ENCODE measurements around the gene TRIM59.

TRIM59 gene, protein sequence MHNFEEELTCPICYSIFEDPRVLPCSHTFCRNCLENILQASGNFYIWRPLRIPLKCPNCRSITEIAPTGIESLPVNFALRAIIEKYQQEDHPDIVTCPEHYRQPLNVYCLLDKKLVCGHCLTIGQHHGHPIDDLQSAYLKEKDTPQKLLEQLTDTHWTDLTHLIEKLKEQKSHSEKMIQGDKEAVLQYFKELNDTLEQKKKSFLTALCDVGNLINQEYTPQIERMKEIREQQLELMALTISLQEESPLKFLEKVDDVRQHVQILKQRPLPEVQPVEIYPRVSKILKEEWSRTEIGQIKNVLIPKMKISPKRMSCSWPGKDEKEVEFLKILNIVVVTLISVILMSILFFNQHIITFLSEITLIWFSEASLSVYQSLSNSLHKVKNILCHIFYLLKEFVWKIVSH
- long read RNA-seq, donor 1, partial matches to known transcripts: 0 of 4 reads
- long read RNA-seq, donor 1, other reads (novel, unspliced or antisense): 0 of 4 reads
- long read RNA-seq, donor 2, partial matches to known transcripts: 0 of 4 reads
- long read RNA-seq, donor 2, other reads (novel, unspliced or antisense): 0 of 4 reads
- long read RNA-seq, donor 3, transcript TRIM59-201 (3 exons, 3,867 nt): major isoform, 5 of 6 reads
- long read RNA-seq, donor 3, partial matches to known transcripts: 0 of 6 reads
- long read RNA-seq, donor 3, other reads (novel, unspliced or antisense): 0 of 6 reads
- long read RNA-seq, donor 4, transcript TRIM59-201 (3 exons, 3,867 nt): major isoform, 5 of 7 reads
- long read RNA-seq, donor 4, partial matches to known transcripts: 0 of 7 reads
- long read RNA-seq, donor 4, other reads (novel, unspliced or antisense): 0 of 7 reads
- long read RNA-seq, donor 5, transcript TRIM59-201 (3 exons, 3,867 nt): major isoform, 7 of 8 reads
- long read RNA-seq, donor 5, partial matches to known transcripts: 0 of 8 reads
- long read RNA-seq, donor 5, other reads (novel, unspliced or antisense): 0 of 8 reads
- long read RNA-seq, donor 6, partial matches to known transcripts: 0 of 4 reads
- long read RNA-seq, donor 6, other reads (novel, unspliced or antisense): 0 of 4 reads
- long read RNA-seq, donor 7, transcript TRIM59-201 (3 exons, 3,867 nt): major isoform, 5 of 10 reads
- long read RNA-seq, donor 7, partial matches to known transcripts: 0 of 10 reads
- long read RNA-seq, donor 7, other reads (novel, unspliced or antisense): 0 of 10 reads
- long read RNA-seq, donor 8, partial matches to known transcripts: 0 of 4 reads
- long read RNA-seq, donor 8, other reads (novel, unspliced or antisense): 0 of 4 reads

DNA sequence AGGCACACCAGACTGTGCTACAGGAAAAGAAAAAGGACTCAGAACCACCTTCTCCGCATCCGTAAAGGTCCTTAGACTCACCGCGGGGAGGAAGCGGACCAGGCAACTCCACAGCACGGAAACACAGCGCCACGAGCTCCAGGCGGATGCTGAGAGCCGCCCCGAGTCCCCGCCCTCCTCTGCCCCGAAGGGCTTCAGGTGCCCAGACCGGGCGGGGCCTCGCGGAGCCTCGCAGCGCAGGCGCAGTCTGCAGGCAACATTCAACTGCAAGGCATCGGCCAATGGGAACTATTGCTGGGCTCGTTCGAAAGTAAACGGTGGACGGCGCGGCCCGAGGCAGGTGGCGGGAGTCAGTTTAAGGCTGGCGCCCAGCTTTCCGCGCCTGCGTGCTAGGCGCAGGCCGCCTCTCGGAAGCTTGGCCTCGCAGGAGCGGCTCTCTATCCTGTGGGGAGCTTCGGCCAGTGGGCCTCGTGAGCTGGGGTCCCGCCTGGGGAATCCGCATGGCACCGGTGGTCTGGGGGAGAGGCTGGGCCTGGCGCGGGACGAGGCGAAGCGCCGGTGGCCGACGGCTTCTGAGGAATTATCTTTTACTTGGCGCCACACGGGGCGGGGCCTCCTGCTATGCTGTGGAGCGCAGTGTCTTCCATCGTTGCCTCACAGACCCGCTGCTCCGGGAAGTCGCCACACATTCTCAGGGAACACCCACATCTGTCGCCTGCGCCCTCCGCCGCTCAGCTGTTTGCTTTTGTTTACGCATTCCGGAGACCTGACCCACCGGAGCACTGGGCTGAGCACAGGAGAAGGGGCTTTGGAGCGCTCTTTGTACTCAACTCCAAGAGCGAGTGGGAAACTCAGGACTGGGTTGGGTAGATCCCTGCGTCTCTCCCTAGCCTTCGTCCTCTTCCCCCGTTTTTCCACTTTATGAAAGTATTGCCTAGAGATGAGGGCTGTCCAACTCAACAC, at the start of gene TRIM59:
Gene TRIM59 (minus strand): TSS at position 151 of the 963 bp plus-strand sequence. CDS start 10,603 bp downstream, outside the sequence.
- peak; percentile 97 for DNase-seq

DNA sequence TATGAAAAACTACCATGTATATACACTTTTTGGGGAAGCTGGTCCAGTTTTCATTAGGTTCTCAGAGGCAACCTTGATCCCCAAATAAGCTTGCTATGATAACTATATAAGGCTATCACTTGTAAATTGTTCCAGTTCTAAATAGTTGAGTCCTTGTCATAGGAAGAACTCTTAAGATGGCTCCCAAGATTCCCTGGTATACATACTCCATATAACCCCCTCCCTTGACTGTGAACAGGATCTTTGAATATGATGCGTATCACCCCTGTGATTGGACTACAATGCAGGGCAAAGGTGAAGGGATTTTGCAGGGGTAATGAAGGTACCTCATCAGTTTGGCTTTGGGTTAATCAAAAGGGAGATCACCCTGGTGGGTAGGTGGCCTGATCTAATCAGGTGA, 48.6 kb upstream of the TRIM59 start:
- no peak for DNase-seq

DNA sequence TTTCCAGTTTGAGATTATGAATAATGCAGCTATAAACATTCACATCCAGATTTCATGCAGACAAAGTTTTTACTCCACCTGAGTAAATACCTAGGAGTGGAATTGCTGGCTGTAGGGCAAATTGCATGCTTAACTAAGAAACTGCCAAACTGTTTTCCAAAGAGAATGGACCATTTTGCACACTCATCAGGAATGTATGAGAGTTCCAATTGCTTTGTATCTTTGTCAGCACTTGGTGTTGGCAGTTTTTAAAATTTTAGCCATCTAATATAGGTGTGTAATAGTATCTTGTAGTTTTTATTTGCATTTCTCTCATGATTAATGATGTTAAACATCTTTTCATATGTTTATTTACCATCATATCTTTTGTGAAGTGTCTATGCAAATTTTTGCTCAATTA, 40.6 kb upstream of the TRIM59 start:
- DNase-seq: no peak

DNA sequence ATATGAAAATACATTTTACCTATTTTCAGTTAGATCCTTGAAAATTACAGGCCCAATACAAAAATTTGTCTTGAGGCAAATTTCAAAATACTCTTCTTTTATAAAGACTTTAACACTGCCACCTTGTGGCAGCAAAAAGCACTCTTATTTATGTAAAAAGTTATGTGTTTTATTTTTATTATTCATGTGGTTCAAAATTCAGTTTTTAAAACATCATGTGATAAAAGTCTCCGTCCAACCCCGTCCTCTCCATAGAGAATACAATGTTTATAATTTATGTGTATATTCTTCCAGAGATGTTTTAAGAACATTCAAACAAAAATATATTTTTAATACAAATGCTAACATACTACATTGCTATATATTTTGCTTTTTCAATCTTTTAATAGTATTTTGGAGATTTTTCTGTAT, 36.9 kb upstream of the TRIM59 start:
- DNase-seq: no peak

DNA sequence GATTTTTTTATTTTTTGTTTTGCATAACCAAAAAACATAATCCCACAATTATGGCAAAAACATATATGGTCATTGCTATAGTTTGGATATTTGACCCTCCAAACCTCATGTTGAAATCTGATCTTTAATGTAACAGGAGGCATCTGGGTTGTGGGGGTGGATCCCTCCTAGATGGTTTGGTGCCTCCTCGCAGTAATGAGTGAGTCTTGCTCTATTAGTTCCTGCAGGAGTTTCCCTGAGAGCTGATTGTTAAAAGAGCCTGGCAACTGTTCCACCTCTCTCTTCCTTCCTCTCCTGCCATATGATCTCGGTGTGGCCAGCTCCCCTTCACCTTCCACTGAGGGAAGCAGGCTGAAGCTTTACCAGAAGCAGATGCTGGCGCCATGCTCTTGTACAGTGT, 33.2 kb upstream of the TRIM59 start:
- DNase-seq: no peak

DNA sequence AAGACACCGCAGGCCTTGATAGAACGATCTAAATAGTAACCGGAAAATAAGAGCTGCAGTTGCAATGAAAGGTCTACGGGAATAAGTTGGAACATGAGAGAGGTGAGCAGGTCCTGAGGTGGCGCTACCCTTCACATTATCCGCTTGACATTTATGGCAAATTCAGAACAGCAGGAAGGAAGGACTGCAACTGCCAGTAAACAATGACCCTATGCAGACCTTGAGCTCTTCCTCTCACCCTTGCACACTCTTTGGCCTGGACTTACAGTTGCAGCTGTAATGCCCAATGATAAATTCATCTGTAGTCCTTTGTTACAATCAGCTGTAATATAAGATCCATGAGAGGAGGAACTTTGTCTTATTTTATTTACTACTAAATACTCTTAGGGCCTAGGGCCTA, 32.3 kb upstream of the TRIM59 start:
- no peak for DNase-seq

DNA sequence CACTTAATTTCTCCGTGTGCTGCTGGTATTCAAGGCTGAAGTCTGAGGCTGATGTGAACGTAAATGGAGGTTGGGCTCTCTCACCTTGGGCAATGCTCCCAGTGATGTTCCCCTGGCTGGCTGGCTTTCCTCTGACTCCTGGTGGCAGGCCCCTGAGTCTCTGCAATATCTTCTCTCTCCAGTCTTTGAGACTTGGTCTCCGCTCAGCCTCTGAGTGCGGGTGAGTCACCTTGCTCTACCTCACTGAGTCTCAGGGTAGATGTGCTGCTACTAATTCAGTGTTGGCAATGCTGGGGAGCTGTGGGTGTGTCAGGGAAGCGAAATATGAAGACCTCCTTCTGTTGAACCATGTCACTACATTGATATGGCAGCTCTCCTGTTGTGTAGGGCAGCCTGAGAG, 31.3 kb upstream of the TRIM59 start:
- no peak for DNase-seq

DNA sequence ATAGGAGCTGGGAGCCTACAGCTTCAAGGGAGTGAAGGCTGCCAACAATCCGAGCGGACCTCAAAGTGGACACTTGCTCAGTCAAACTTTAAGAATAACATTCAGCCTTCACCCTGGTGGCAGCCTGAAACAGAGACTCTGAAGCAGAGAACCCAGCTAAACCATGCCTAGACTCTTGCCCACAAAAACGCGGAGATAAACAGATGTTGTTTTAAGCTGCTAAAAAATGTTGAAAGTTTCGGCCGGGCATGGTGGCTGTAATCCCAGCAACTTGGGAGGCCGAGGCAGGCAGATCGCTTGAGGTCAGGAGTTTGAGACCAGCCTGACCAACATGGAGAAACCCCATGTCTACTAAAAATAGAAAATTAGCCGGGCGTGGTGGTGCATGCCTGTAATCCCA, 29.8 kb upstream of the TRIM59 start:
- DNase-seq: no peak

DNA sequence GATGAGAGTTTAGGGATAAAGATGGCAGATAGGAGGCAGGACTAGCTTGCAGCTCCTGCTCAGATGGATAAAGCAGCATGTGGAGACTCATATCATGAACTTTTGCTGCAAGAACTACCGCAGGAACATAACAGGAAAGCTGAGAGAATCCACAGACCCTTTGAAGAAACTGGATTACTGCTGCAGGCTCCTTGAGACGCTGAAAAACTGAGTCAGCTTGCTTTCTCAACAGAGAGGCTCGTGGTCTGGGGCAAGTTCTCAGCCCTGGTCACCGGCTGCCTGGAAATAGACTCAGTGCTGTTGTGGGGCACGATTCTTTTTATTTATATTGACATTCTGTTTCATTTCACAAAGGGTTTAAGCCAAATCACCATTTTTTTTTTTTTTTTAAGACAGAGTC, 28.8 kb upstream of the TRIM59 start:
- no peak for DNase-seq

DNA sequence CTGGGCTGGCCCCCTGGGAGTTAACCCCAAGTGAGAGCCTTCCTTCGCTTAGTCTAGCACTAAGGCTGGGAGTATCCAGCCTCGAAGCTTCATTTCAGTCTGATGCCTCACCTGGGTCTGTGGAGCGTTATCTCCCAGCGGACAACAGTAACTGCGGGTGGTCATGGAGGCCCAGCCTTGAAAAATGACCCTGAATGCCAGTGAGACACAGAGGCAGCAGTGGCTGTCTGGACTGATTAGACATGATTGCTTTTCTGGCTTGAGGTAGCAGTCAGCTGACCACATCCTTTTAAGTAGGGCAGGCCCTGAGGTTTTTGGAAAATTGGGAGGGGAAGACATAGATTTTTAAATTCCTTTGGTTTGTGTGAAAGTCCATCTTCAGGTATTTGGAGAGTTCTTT, 28.2 kb upstream of the TRIM59 start:
- no peak for DNase-seq

DNA sequence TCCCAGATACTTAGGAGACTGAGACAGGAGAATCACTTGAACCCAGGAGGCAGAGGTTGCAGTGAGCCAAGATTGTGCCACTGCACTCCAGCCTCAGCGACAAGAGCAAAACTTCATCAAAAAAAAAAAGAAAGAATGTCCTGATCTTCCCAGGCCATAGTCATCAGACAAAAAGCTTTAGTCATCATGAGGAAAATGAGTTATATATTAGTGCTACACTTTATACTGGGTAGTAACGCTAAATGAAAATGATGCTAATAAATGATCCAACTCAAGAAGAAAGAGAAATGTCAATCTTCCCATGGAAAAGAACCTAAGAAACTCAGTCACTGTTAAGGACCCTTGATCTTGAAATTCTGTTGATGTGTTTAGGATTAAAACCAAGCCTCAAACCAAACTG, 26.3 kb upstream of the TRIM59 start:
- no peak for DNase-seq

DNA sequence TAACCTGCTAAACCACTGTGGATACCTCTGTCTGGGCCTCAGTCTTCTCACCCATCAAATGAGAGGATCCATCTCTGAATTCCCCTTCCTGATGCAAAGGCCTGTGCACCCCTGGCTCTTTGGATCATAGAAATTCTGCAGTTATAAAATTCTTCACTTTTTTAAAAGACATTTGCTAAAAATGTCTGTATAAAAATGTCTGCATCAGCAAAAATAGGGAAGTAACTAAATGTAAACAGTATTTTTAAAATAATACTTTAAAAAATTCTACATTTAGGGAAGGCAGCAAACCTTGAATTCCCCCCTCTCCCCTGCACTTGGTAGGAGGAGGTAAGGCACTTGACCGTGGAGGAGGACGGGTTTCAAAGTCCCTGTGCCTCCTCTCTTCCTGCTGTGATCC, 25.6 kb upstream of the TRIM59 start:
- no peak for DNase-seq

DNA sequence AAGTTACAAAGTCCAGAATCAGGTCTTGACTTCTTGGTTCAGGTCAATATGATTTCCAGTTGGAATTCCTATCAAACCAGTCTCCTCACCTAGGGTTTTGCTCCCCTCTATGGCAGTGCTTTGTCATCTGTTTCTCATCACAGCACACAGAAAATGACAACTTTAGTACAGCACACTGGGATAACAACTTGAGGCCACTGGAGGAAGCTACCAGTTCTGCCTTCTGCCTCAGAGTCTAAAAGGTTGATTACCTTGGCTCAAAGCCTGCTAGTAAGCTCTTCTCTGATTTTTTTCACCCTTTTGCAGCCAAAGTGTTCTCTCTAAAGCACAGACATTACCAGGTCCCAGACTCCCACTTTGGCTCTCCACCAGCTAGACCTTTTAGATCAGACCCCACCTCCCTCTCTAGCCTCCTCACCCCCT, 24.8 kb upstream of the TRIM59 start:
- DNase-seq: no peak

DNA sequence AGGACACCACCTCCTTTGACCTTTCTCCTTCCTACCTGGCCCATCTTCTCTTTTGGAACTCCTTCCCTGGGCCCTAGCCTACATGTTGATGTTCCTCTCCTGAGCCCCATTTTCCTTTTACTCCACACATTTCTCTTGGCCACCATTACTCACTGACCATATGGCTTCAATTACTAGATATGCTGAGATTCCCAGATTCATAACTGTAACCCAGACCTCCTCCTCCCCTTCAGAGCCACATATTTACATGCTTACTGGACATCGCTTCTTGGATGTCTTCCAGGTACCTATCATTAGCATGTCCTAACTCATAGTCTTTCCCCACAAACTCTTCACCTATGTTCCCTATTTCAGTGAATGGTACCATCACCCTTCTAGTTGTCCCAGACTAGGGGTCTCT, 24.4 kb upstream of the TRIM59 start:
- no peak for DNase-seq

DNA sequence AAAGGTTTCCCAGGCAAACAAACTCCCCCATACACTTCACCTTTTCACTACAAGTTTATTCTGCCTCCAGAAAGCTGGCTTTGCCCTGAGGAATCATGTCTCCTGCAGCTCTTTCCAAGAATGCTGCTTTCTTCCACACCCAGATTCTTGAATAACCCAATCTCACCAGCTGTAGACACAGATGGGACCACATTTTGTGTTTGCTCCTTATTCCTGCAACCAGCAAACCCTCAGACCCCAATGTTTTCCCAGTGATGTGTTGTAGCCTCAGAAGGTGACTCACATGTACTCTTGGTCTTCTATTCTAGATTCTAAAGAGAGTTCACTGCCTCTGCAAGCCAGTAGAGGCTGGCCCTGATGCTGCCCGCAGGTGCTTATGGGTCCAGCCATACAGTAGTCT, 23.6 kb upstream of the TRIM59 start:
- DNase-seq: no peak

DNA sequence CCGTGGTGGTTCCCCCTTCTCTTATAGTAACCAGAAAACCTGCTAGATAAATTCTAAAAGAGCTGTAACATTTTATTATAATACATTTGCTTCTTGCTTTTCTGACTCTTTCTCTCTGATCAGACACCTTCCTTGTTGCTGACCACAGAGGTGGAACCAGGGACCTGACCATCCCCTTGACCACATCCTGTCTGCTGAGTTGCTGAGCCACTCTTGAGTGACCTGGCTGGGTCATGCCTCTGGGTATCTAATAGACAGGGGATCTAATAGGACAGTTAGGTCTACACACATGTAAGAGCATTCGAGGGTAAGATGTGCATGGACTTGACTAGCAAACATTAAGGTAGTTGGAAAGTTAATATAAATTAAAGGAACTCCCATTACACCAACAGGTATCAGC, 22.8 kb upstream of the TRIM59 start:
- no peak for DNase-seq

DNA sequence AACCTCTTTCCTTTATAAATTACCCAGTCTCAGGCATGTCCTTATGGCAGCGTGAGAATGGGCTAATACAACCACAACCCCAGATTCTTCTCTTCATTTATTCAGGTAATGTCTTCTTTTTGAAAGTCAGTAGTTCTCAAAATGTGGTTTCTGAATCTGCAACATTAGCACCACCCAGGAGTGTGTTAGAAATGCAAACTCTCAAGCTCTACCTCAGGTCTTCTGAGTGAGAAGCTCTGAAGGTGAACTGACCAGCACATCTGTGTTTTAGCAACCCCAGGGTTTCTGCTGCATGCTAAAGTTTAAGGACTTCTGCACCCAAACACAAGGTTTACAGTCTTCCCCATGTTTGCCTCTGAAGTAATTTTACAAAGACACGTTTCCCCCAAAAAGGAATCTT, 22.3 kb upstream of the TRIM59 start:
- no peak for DNase-seq

DNA sequence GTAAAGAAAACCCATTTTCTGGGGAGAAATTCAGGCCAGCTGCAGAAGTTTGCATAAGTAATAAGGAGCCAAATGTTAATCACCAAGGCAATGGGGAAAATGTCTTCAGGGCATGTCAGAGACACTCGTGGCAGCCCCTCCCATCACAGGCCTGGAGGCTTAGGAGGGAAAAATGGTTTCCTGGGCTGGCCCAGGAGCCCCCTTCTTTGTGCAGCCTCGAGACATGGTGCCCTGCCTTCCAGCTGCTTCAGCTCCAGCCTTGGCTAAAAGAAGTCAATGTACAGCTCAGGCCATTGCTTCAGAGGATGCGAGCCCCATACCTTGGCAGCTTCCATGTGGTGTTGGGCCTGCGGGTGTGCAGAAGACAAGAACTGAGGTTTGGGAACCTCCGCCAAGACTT, 20.6 kb upstream of the TRIM59 start:
- DNase-seq: no peak

DNA sequence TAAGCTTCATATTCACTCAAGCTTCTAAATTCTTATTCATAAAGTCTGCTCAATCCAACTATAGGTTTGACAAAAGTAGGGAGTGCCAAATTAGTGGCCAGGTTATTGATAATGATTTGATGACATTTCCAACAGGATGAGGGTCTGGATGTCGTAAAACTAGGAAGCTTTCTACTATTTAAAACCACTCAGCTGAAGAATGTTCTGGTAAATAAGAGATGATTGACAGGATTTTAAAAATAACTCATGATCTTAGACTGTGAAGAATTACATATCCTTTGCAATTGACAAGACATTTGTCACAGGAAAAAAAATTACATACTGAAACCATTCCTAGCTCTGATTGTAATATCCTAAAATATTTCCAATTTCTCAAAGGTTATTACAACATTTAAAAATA, 15.4 kb upstream of the TRIM59 start:
- DNase-seq: no peak

DNA sequence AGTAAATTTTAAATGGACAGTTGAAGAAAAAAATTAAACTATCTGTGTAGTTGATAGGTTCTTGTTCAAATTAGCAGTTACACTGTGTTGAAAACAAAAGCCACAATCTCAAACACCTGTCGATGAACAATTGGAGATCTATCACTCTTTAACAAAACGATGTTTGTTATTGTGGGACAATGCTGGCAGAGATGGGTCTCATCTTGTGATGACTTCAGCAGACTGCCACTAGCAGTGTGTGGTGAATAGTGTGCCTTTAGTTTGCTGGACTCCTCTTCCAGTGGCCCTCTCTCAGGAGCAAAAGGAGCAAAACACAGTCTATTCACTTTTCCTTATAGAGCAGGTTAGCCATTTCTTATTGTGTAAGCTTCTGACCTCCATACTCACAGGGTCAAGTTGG, 14.7 kb upstream of the TRIM59 start:
- no peak for DNase-seq

DNA sequence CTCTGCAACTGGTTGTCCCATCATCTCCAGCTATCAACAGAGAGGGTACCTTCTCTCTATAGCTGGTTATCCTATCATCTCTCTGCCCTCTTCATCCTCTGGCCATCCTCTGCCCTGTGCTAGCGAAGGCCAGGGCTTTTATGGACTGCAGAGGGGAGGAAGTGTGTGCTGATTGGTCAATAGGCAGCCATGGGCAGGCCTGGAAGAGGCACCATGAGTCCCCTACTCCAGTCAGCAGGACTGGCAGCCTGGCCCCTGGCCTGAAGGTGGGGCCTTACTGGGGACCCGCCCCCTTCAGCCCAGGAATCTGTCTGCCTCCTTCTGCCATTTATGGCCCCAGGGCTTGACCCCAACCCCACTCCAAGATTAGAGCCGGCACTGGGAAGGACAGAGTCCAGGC, 10.4 kb upstream of the TRIM59 start:
- DNase-seq: no peak
